GM13976 (cell line): ENCODE results near the gene SLC66A2.

ENCODE experiments used
- DNase-seq: peaks from one replicate; pipeline ENCODE4 v3.0.0; 2012; ENCODE audit warnings: low spot score
- CTCF ChIP-seq: IDR thresholded peaks from 2 replicates; pipeline ENCODE4 v1.5.1; 2012; ENCODE audit warnings: borderline replicate concordance, mild to moderate bottlenecking; ENCODE audit not compliant: insufficient read depth; ENCODE audit errors: extremely low read depth, missing control alignments, control extremely low read depth
- in situ Hi-C: fragments of 300-500 bp; cut with MboI; formaldehyde crosslinking; loops from one replicate; pipeline ENCODE4 v1.12.0; 2022; ENCODE audit warnings: low sequenced_read_pairs, mixed read lengths, inconsistent platforms; ENCODE audit not compliant: unreplicated experiment

SLC66A2 gene

DNA sequence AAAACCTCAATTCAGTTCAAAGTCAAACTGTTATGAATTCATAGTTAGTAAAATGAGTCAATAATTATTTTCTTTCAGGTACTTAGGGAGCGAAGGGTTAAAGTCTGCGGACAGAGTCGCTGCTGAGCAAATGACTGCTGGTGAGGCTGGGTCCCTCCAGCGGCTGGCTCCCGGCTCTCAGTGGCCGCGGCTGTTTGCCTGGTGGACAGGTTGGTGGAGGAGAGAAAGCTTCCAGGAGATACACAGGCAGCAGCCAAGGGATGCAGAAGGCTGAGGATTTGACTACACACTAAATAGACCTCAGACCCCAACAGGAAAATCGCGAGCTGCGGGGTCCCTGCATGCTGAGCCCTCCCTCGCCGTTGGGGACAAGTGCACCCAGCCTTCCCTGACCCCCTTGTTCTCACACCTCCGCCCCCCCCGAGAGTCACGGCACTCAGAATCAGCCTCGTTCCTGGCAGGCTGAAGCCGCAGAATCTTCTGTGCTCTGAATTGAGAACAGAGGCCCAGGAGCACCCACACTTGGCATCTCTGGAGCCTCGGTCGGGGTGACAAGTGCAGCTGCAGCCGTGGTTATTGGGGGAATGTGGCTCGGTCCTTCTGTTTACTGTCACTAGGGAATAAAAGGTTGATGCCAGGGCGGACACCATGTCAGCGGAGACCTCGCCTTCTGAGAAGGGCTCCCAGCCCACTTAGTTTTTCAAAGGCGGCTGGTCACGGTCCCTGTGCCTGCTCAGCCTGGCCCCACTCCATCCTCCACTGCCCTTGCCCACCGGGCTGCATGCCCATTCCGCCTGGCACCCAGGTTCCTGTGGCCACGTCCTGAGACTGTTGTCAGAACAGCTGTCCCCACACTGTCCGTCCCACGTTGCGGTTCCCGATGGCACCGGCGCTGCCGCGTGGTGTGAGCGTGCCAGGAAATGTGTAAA is 74.0 kb downstream of the SLC66A2 start:
- DNase-seq, result no peak
- TF ChIP-seq CTCF, result no peak
- in situ Hi-C loops, result no loop called here

DNA sequence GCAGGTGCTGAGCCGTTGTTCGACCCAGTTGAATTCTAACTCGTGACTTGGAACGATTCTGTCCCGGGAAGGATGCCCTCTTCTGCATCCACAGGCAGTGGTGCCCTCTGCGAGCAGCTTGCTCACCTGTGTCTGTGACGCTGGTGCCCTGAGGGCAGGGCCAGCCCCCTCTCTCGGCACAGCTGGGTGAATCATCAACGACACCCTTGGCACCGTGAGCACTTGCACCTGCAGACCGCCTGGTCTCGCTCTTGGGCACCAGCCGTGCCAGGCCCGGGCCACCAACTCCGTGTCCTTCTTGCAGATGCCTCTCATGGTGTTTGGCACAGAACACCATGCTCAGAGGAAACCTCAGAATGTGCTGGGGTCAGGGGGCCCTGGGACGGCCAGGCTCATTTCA is 75.0 kb downstream of the SLC66A2 start:
- TF ChIP-seq CTCF, result no peak
- in situ Hi-C loops, result no loop called here
- DNase-seq, result no peak

DNA sequence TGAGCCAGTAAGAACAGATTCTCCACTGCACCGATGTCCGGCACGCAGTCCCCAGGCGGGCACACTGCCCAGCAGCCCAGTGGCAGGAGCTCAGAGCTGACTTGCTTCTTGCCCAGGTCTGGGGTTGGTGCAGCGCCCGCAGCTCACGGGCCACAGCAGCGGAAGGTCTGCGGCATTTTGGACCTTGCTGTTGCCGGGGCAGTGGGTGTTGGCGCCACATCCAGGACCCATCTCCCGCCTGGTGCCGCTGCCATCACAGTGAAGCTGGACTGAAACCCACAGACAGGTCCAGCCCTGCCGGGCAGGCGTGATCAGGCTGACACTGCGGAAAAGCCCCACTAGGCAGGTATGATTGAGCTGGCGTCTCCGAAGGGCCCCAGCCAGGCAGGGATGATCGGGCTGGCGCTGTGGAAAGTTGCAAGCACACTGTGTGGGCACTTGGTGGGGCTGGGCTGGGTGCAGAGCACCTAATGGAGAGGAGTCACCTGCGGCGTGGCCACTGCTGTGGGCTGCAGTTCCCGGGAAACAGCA is 75.5 kb downstream of the SLC66A2 start:
- in situ Hi-C loops, result no loop called here
- TF ChIP-seq CTCF, result no peak
- no peak for DNase-seq

- no peak for TF ChIP-seq CTCF
- in situ Hi-C loops, result no loop called here
- no peak for DNase-seq
Observed at GRCh38 chr18:79875531-79875919, 75.9 kb downstream of the SLC66A2 start.

GRCh38 chr18:79874553-79875530 is 76.6 kb downstream of the SLC66A2 start:
- peak; percentile 31 for DNase-seq
- TF ChIP-seq CTCF, result no peak
- in situ Hi-C loops, result no loop called here

- TF ChIP-seq CTCF, result no peak
- no peak for DNase-seq
- in situ Hi-C loops, result no loop called here
Observed at GRCh38 chr18:79873449-79874110, 77.9 kb downstream of the SLC66A2 start.
